ENCODE results near the gene NUP210L.
"Not testable (repeated sequence)": the region's sequence is repeated elsewhere in the genome, so short reads cannot be mapped to it uniquely, and the experiment has no call there.

DNA sequence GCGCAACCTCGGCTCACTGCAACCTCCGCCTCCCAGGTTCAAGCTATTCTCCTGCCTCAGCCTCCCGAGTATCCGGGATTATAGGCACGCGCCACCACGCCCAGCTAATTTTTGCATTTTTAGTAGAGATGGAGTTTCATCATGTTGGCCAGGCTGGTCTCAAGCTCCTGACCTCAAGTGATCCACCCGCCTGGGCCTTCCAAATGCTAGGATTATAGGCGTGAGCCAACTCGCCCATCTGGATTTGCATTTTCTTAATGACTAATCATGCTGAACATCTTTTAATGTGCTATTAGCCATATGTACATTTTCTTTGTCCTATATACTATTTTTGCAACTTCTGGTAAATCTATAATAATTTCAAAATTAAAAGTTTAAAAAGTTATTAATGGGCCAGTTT is 31.7 kb downstream of the NUP210L start:
- TF ChIP-seq, protein P1, sequence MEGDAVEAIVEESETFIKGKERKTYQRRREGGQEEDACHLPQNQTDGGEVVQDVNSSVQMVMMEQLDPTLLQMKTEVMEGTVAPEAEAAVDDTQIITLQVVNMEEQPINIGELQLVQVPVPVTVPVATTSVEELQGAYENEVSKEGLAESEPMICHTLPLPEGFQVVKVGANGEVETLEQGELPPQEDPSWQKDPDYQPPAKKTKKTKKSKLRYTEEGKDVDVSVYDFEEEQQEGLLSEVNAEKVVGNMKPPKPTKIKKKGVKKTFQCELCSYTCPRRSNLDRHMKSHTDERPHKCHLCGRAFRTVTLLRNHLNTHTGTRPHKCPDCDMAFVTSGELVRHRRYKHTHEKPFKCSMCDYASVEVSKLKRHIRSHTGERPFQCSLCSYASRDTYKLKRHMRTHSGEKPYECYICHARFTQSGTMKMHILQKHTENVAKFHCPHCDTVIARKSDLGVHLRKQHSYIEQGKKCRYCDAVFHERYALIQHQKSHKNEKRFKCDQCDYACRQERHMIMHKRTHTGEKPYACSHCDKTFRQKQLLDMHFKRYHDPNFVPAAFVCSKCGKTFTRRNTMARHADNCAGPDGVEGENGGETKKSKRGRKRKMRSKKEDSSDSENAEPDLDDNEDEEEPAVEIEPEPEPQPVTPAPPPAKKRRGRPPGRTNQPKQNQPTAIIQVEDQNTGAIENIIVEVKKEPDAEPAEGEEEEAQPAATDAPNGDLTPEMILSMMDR (IDR thresholded peaks at IDR 0.05), result not testable (repeated sequence)
- not testable (repeated sequence) for TF ChIP-seq POLR2A (IDR thresholded peaks at IDR 0.05)
